ENCODE data around the gene TMEM198. TPM values are rescaled to one million over a fixed set of nuclear protein-coding genes. Genes with fewer than 3 reads are reported as not detected.

Gene TMEM198
- total and polyA plus RNA-seq, 9 of the 15 experiments (the other 6 are each of a cell fraction or from before 2014, with no cell fraction given) = 0.03 to 3.8 (median 1.0) TPM

DNA sequence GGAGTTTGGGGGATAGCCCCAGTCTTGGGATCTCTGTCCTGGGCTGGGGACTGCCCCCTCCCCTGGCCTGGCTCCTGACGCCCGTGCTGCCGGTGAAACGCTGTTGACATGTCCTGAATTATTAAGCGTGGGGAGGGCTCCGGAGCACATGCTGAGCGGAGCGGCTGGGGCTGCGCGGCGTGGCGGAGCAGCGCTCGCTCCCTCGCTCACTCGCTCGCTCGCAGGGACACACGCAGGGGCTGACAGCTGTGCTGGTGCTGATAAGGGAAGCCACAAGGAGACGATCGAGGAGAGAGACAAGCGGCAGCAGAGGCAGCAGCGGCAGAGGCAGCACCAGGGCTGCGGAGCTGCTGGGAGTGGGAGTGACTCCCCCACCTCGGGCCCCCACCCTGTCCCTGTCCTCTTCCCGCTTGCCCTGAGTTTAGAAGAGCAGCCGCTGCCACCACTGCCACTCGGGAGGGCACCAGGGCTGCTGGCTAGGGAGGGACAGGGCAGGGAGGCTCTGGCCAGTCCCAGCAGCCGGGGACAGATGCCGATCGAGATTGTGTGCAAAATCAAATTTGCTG, 29.5 kb upstream of the TMEM198 start, which contains the start of gene ASIC4 (continued):
- TF ChIP-seq CCNT2 (IDR thresholded peaks at IDR 0.05; ENCODE audit: borderline replicate concordance, extremely low read depth, insufficient read length, low read depth, low read length) (peak; percentile 100), RBM22 (IDR thresholded peaks at IDR 0.05; ENCODE audit: low read depth, low read length, poor library complexity, severe bottlenecking) (peak; percentile 50), SIX5 (IDR thresholded peaks at IDR 0.05; ENCODE audit: borderline replicate concordance in 1 of 2, insufficient read depth in 1 of 2, low read depth in 1 of 2, low read length in 2 of 2) (no peak), LCOR (CRISPR knock-in tag; IDR thresholded peaks at IDR 0.05) (peak; percentile 87), ZBTB7A (IDR thresholded peaks at IDR 0.05; ENCODE audit: borderline replicate concordance, control insufficient read depth, low read depth, low read length) (peak; percentile 69; the same call in 1 of the 2 replicates), ETV1 (tag; conservative IDR thresholded peaks at IDR 0.05; ENCODE audit: low read depth) (0 out of 2 replicates have a peak, but pooled peaks have one; percentile 28), U2AF1 (optimal IDR thresholded peaks at IDR 0.05; ENCODE audit: low read depth, low read length) (no peak), SPI1 (IDR thresholded peaks at IDR 0.05; ENCODE audit: borderline replicate concordance, low read depth, low read length) (no peak), SETDB1 (IDR thresholded peaks at IDR 0.05; ENCODE audit: low read length) (no peak), PYGO2 (tag; IDR thresholded peaks at IDR 0.05) (no peak), ZNF311 (CRISPR knock-in tag; IDR thresholded peaks at IDR 0.05) (no peak), ZNF668 (CRISPR knock-in tag; IDR thresholded peaks at IDR 0.05) (no peak), KLF16 (IDR thresholded peaks at IDR 0.05) (peak; percentile 87), ZEB2 (IDR thresholded peaks at IDR 0.05) (peak; percentile 66), PTRF (tag; IDR thresholded peaks at IDR 0.05) (no peak), RFX1 (IDR thresholded peaks at IDR 0.05) (no peak), SMARCC2 (IDR thresholded peaks at IDR 0.05; ENCODE audit: low read depth) (peak; percentile 84), TBP (optimal IDR thresholded peaks at IDR 0.05; ENCODE audit: low read depth, low read length) (no peak), RFX7 (CRISPR knock-in tag; IDR thresholded peaks at IDR 0.05) (no peak), SIN3A (IDR thresholded peaks at IDR 0.05; ENCODE audit: borderline replicate concordance in 2 of 2, control insufficient read depth in 1 of 2, low read depth in 2 of 2, low read length in 2 of 2) (peak; percentile 49 to 81; a peak in 2 of 4 replicates)
- TF ChIP-seq, protein P1, sequence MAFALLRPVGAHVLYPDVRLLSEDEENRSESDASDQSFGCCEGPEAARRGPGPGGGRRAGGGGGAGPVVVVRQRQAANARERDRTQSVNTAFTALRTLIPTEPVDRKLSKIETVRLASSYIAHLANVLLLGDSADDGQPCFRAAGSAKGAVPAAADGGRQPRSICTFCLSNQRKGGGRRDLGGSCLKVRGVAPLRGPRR (CRISPR knock-in tag; IDR thresholded peaks at IDR 0.05) = no peak
- TF ChIP-seq, protein P2, sequence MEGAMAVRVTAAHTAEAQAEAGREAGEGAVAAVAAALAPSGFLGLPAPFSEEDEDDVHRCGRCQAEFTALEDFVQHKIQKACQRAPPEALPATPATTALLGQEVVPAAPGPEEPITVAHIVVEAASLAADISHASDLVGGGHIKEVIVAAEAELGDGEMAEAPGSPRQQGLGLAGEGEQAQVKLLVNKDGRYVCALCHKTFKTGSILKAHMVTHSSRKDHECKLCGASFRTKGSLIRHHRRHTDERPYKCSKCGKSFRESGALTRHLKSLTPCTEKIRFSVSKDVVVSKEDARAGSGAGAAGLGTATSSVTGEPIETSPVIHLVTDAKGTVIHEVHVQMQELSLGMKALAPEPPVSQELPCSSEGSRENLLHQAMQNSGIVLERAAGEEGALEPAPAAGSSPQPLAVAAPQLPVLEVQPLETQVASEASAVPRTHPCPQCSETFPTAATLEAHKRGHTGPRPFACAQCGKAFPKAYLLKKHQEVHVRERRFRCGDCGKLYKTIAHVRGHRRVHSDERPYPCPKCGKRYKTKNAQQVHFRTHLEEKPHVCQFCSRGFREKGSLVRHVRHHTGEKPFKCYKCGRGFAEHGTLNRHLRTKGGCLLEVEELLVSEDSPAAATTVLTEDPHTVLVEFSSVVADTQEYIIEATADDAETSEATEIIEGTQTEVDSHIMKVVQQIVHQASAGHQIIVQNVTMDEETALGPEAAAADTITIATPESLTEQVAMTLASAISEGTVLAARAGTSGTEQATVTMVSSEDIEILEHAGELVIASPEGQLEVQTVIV (CRISPR knock-in tag; IDR thresholded peaks at IDR 0.05; ENCODE audit: borderline replicate concordance) = no peak
- TF ChIP-seq, protein P3, sequence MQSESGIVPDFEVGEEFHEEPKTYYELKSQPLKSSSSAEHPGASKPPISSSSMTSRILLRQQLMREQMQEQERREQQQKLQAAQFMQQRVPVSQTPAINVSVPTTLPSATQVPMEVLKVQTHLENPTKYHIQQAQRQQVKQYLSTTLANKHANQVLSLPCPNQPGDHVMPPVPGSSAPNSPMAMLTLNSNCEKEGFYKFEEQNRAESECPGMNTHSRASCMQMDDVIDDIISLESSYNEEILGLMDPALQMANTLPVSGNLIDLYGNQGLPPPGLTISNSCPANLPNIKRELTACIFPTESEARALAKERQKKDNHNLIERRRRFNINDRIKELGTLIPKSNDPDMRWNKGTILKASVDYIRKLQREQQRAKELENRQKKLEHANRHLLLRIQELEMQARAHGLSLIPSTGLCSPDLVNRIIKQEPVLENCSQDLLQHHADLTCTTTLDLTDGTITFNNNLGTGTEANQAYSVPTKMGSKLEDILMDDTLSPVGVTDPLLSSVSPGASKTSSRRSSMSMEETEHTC (IDR thresholded peaks at IDR 0.05) = no peak
- TF ChIP-seq, protein P4, sequence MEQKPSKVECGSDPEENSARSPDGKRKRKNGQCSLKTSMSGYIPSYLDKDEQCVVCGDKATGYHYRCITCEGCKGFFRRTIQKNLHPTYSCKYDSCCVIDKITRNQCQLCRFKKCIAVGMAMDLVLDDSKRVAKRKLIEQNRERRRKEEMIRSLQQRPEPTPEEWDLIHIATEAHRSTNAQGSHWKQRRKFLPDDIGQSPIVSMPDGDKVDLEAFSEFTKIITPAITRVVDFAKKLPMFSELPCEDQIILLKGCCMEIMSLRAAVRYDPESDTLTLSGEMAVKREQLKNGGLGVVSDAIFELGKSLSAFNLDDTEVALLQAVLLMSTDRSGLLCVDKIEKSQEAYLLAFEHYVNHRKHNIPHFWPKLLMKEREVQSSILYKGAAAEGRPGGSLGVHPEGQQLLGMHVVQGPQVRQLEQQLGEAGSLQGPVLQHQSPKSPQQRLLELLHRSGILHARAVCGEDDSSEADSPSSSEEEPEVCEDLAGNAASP (IDR thresholded peaks at IDR 0.05) = no peak

Measured in K562 (cell line).